NCI-H774 (cell line): ENCODE results near the gene NTRK2.

Experiments used
- DNase-seq: peaks from one replicate; lab custom pipeline; 2025; lab: John Stamatoyannopoulos, UW

The NTRK2 gene

GRCh38 chr9:84818791-84819190 lies 149.3 kb downstream of the NTRK2 start:
- DNase-seq = no peak

DNA sequence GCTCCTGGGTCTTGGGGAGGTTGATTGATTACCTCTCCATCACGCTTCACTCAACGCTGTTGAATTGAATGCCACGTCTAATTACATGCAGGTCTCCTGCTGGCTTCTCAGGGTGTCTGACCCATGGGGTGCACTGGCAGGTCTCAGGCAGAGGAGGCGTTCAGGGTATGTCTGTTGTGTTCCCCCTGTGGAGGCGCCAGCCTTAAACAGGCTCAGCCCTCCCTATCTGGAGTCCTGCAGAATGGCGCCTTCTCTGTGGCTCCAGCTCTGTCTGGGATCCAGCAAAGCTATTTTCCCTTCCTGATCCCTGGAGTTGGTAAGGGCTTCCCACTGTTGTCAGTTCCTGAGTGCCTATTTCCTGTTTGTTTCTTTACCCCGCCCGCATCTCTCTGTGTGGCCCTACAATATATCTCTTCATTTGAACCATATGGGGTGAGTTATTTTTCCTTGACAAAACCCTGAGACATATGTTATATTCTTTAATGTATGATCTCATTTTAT lies 150.0 kb downstream of the NTRK2 start:
- DNase-seq = no peak

DNA sequence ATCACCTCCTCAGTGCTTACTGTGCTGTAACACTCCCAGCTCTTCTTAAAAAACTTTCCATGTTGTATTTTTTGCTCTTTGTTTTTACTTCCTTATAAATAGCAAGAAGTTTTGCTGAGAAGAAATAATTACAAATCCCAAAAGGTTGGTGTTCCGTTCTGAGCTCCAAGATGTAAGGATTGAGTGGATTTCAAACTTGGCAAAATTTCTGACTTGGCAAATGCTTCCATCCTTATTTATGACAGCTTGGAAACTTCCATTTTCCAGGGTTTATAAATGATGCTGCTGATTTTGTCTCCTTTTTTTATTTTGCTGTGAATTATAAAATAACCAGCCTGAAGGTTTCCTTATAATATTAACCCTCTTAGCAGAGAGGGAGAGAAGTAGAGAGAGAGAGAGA lies 151.9 kb downstream of the NTRK2 start:
- DNase-seq = no peak

- no peak for DNase-seq
Observed at GRCh38 chr9:84822589-84823233, 153.2 kb downstream of the NTRK2 start.

GRCh38 chr9:84823421-84824271 lies 154.1 kb downstream of the NTRK2 start:
- no peak for DNase-seq

DNA sequence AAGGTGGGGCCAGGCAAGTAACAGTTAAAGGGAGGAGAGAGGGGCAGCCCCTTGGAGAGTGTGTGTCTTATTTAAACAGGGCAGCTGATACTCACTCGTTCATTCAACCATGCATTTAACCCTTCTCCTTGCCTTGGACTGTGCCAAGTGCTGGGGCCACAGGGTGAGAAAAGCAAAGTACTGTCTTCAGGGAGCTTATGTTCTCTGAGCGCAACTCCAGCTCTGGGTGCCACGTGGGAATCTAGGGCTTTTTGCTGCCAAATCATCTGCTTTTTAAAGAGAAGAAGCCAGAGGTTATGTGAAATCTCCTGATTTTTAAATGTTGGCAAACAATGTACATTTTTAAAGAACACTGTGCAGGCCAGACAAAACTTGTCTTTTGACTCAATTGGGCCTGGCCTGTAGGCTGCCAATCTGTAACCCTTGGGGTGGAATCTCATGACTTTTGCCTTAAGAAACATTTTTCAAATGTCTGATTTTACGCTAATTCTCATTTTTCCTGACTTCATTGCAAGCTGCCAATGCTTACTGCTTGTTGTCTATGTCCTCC lies 157.8 kb downstream of the NTRK2 start:
- DNase-seq = no peak

DNA sequence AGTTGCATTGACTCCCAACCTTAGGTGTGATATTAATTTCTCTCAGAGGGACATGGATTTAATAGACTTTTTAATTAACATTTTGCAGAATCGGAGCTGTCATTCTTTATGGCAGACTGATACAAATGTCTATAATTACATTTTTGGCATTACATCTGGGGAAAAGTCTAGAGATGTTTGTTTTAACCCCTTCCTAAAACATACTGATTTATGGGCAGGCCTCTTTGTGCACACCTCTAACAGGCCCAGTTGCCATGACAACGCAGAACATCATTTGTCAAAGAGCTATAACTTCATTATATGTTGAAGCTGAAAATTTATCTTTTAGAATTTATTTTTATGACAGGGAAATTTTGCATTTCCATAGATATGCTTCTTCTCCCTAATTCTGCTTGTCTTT lies 158.5 kb downstream of the NTRK2 start:
- peak; percentile 11 for DNase-seq

GRCh38 chr9:84829471-84829870 lies 159.9 kb downstream of the NTRK2 start:
- no peak for DNase-seq

DNA sequence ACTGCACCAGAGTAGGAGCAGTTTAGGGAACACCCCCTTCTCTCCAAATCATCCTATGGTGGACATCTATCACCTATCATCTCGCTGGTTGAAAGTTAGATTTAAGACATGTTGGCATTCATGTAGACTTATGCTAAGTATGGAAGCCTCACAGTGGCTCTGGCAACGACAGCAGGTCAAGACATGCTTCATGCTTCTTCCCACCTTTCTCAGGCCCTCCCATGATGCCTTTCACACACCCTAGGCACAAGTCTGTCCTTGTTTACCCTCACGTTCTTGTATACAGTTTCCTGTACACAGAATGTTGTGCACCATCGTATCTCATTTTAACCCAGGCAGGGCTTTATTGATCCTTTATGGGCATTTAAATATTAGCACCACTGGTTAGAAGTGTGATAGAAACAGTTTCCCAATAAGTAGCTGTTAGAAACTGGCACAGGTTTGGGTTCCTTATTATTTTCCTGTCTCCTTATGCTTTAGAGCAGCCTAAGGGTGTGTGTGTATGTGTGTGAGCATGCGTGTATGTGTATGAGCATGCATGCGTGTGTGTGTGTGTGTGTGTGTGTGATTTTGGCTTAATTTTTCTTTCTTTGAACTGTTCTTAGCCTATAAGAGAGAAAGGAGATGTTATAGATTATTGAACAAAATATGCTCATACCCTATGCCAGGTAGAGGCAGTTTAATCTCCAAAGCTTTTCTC lies 160.6 kb downstream of the NTRK2 start:
- no peak for DNase-seq

GRCh38 chr9:84831377-84831776 lies 161.8 kb downstream of the NTRK2 start:
- no peak for DNase-seq

DNA sequence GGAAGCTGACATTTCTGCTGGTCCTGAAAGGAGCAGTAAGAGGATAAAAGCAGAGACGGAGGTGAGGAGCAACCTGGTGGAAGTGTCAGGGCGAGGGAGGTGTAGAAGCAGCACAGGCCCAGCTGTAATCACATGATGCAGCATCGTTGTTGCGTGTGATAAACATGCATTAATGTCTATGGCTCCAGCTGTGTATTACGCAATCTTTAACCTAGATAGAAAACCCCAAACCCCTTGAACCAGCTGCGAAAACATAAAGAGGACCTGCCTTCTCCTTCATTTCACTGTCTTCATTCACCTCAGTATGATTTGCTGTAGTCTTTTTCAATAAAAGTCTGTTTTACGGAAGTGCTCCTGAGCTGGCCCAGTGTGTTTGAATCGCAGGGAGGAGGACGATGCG lies 162.9 kb downstream of the NTRK2 start:
- no peak for DNase-seq

GRCh38 chr9:84834426-84834825 lies 164.9 kb downstream of the NTRK2 start:
- DNase-seq = no peak

GRCh38 chr9:84835745-84836144 lies 166.2 kb downstream of the NTRK2 start:
- no peak for DNase-seq

DNA sequence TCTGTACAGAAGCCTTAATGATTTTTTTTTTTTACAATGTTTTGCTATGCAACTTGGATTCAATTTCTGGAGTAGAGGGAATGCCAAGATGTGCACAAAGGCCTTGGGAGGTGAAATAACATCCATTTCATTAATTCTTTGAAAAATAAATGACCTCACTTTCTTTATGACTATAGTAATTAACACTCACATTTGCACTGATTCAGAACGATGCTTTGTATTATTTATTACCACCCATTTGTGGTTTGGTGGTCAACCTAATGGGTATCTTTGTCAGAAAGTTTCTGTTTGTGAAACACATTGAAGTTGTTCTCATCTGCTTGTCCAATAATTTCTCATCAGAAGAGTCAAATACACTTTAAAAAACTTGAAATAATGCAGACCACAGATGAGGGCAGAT lies 169.3 kb downstream of the NTRK2 start:
- no peak for DNase-seq

DNA sequence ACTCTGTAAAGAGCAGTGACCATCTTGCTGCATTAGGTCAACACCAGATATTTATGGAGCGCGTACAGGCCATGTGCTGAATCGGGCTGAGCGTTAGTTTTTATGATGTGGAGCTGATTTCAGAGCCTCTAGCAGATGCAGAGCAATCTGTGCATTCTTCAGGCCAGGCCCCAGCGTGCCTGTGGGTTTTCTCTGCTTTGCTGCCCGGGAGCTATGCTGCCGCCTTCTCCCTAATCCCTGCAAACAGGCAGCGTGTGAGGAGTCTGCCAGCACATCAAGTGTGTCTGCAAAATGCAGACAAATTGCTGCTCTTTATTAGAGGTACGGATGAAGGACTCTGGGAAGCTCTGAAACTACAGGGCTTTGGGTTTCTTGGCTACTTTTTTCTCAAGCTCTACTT lies 170.0 kb downstream of the NTRK2 start:
- DNase-seq = no peak

GRCh38 chr9:84841931-84842330 lies 172.4 kb downstream of the NTRK2 start:
- DNase-seq = no peak

GRCh38 chr9:84843175-84843824 lies 173.8 kb downstream of the NTRK2 start:
- no peak for DNase-seq

DNA sequence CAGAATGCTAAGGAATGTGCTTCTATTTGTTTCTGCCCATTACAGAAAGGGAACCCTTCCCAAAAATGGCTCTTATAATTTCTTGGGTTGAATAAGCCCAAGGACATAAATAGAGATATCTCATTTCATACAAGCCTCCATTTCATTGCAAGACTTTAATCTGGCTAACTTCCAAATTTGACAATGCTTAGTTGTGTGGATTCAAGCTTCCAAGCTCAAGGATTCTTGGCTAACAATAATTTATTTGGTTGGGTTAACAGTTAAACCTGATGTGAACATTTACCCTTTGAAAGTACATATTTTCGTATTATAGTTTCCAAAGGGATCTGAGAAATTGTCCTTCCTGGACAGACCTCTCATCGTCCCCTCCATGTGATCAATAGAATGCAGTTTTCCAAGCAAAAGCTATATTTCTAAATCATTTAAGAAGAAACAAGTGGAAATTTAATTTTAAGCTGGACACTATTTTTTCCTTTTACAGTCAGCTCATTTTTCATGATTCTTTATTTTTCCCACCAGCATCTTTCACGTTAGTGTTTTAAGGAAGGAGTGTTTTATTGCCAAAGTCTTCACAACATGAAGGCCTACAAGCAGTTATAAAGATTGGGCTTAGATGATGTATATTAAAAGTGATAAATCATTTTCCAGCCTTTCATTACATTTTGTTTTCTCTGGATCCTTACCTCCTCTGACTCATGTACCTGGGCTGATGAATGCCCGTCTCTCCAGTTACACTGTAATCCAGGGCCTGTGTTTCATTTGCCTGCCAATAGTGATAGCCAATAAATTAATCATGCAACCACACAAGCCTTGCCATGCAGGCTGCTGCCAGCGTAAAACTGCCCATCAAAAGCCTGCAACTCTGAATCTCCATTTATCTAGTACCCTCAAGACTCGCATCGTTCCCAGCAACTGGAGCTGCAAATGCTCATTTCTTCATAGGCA lies 176.7 kb downstream of the NTRK2 start:
- no peak for DNase-seq

DNA sequence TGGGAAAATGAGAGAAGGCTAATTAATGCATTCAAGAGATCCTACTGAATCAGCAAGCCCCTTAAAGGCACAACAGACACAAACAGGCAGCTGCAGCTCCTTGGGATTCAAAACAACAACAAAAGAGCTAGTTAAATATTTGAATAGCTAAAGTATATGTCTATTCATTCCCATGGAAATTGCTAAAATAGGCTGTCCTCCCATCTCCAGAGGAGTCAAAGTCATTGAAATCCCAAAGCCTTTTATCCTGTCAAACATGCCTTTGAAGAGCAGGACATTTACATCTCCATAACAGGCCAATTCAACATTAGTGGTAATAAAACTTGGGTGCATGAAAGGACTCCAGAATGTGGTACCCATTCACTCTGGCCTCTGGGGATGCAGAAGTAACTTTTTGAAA lies 177.4 kb downstream of the NTRK2 start:
- no peak for DNase-seq

DNA sequence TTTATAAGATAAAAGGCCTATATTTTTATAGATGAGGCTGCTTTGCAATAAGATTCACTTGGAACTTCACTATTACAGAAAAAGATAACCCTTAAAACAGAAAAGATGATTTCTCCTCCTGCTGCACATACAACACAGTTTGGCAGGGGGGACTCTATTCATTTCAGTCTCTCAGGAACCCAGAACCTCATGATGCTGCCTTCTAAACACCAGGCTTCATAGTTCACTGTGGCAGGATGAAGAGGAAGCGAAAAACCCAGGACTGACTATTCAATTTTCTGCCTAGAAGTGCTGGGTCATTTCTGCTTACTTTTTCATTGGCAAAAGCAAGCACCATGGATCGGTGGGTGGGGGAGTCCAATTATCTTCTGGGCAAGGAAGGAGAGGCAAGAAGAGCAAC lies 179.5 kb downstream of the NTRK2 start:
- no peak for DNase-seq

DNA sequence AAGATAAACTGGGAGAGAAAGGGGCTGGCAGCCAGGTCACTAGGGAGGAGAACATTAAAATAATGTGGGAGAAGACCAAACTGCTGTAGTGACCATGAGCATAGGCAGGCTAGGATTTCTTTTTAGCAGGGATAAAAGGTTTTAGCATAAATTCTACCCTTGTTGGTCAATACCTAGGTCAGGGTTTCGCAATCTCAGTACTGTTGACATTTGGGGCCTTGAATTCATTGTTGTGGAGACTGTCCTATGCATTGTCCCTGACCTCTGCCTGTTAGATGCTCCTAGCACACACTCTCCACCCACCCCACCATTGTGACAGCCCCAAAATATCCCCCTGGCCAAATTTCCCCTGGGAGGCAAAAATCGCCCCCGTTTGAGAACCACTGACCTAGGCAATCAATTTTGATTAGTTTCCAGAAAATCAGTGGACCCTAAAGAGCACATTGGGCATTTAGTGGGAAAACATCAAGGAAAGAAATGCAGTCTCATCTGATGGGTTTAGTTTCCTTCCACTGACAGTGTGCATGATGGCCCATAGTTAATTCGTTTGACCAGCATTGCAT lies 181.4 kb downstream of the NTRK2 start:
- no peak for DNase-seq
